ENCODE data around the gene CCDC87. TPM values are rescaled to one million over a fixed set of nuclear protein-coding genes. Genes with fewer than 3 reads are reported as not detected.
A peak's percentile ranks its signal among the peaks of the same experiment; 100 is the strongest.

Gene CCDC87
- total RNA-seq, 1 donor from 2014 or later: 0.21 TPM

GRCh38 chr11:66603072-66603471 lies 10.2 kb upstream of the CCDC87 start:
- H3K9me3 ChIP-seq: no peaks in the 10 kb centered on the region
- H3K4me3 ChIP-seq: no peak overlapping the region
- TF ChIP-seq, protein P1, sequence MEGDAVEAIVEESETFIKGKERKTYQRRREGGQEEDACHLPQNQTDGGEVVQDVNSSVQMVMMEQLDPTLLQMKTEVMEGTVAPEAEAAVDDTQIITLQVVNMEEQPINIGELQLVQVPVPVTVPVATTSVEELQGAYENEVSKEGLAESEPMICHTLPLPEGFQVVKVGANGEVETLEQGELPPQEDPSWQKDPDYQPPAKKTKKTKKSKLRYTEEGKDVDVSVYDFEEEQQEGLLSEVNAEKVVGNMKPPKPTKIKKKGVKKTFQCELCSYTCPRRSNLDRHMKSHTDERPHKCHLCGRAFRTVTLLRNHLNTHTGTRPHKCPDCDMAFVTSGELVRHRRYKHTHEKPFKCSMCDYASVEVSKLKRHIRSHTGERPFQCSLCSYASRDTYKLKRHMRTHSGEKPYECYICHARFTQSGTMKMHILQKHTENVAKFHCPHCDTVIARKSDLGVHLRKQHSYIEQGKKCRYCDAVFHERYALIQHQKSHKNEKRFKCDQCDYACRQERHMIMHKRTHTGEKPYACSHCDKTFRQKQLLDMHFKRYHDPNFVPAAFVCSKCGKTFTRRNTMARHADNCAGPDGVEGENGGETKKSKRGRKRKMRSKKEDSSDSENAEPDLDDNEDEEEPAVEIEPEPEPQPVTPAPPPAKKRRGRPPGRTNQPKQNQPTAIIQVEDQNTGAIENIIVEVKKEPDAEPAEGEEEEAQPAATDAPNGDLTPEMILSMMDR (IDR thresholded peaks at IDR 0.05): no peak
- H3K27me3 ChIP-seq: no peaks in the 10 kb centered on the region
- H3K4me1 ChIP-seq: peaks cover 3 to 36% of the 10 kb centered on the region in 2 donors
- intact Hi-C loops (cut with DNase I): loop anchor here (2.0 kb wide), 1 partner anchor 14 kb away; the partner anchor contains the start of gene RBM14
- DNase-seq (ENCODE audit: low spot score in 2 of 2): no peak
- peaks cover 5 to 20% of the 10 kb centered on the region in 2 donors for H3K36me3 ChIP-seq
- H3K27ac ChIP-seq: peak overlapping the region; percentile 56 to 71

DNA sequence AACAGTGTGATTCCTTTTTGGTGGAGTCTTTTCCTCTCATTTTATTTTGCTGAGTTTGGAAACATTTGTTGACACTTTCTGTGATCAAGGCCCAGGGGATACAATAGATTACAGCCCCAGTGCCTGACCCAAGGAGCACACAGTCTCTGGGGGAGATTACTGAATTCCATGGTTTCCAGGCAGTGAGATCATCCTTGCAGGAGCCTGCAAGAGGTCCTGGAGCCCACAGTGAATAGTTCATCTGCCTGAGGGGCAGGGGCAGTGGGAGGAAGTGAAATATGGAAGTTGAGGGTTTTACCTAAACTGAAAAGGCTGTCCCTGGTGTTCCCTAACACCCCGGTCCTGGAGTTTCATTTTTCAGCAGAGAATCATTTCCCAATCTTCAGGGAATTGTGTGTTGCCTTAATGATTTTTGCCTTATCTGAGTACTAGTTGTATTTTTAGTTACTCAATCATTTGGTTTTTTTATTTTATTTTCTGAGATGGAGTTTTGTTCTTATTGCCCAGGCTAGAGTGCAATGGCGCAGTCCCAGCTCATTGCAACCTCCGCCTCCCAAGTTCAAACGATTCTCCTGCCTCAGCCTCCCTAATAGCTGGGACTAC lies 7.9 kb upstream of the CCDC87 start:
- TF ChIP-seq, protein P1 (IDR thresholded peaks at IDR 0.05): no peak
- Histone ChIP-seq H3K4me3 (no peak overlapping the region), H3K27ac (peak overlapping the region in 1 of 2 donors; percentile 71), H3K9me3 (no peaks in the 10 kb centered on the region), H3K4me1 (peaks cover 3 to 26% of the 10 kb centered on the region in 2 donors), H3K36me3 (peaks cover 5 to 17% of the 10 kb centered on the region in 2 donors), H3K27me3 (no peaks in the 10 kb centered on the region)
- no peak for DNase-seq (ENCODE audit: low spot score in 2 of 2)
- intact Hi-C loops (cut with DNase I): no loop called here

DNA sequence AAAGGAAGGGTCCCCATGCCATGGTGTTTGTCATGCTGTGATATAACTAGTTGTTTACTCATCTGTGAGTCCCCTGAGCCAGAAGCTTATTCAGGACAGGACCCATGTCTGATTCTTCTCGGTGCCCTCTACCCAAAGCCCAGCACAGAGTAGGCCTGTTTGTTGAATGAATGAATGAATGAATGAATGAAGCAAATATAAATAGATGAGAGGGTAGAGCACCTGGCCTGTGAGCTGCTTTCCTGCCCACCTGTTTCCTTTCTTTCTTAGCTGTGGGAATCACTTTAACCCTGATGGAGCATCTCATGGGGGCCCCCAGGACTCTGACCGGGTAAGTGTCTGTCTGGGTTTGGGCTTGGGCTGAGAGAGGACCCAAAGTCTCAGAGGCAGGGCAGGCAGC lies 7.4 kb upstream of the CCDC87 start:
- Histone ChIP-seq H3K27me3 (no peaks in the 10 kb centered on the region), H3K36me3 (peaks cover 5 to 12% of the 10 kb centered on the region in 2 donors), H3K4me1 (peaks cover 3 to 30% of the 10 kb centered on the region in 2 donors), H3K4me3 (no peak overlapping the region), H3K27ac (peak overlapping the region in 1 of 2 donors; percentile 30), H3K9me3 (no peaks in the 10 kb centered on the region)
- DNase-seq (ENCODE audit: low spot score in 2 of 2): no peak
- intact Hi-C loops (cut with DNase I): no loop called here
- TF ChIP-seq, protein P1 (IDR thresholded peaks at IDR 0.05): no peak

DNA sequence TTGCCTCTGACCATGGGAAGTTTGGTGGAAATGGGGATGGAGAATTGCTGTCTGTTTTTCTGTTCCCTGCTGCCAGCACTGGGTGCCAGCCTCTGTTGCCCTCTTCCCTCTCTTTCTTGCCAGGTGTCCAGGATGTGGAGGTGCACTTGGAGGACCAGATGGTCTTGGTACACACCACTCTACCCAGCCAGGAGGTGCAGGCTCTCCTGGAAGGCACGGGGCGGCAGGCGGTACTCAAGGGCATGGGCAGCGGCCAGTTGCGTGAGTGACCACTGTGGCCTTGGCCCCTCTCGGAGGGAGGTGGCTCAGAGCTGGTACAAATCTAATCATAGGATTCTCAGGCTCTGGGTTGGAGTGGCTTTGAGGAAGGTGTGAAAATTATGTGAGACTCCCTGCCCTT lies 6.1 kb upstream of the CCDC87 start:
- TF ChIP-seq, protein P1 (IDR thresholded peaks at IDR 0.05): no peak
- intact Hi-C loops (cut with DNase I): no loop called here
- peaks cover 5 to 12% of the 10 kb centered on the region in 2 donors for H3K36me3 ChIP-seq

GRCh38 chr11:66595245-66595904 lies 2.5 kb upstream of the CCDC87 start:
- peaks cover 5 to 12% of the 10 kb centered on the region in 2 donors for H3K36me3 ChIP-seq
- H3K27ac ChIP-seq: peak overlapping the region; percentile 39 to 42
- H3K4me1 ChIP-seq: peaks cover 5 to 22% of the 10 kb centered on the region in 2 donors
- H3K4me3 ChIP-seq: no peak overlapping the region
- H3K9me3 ChIP-seq: no peaks in the 10 kb centered on the region
- DNase-seq (ENCODE audit: low spot score in 2 of 2): peak in 1 of 2 donors; percentile 67
- TF ChIP-seq, protein P1 (IDR thresholded peaks at IDR 0.05): no peak
- H3K27me3 ChIP-seq: no peaks in the 10 kb centered on the region
- intact Hi-C loops (cut with DNase I): no loop called here

More for the DNA sequence above, 6.1 kb upstream of the CCDC87 start:
- Histone ChIP-seq H3K27ac (no peak overlapping the region), H3K27me3 (no peaks in the 10 kb centered on the region), H3K4me3 (no peak overlapping the region), H3K9me3 (no peaks in the 10 kb centered on the region), H3K4me1 (peaks cover 4 to 34% of the 10 kb centered on the region in 2 donors)
- DNase-seq (ENCODE audit: low spot score in 2 of 2): no peak

Measured in ascending aorta (tissue), 2 donors.